Measurements from ENCODE around the gene PHLDB2. TPM values are rescaled to one million over a fixed set of nuclear protein-coding genes. Genes with fewer than 3 reads are reported as not detected.

The PHLDB2 gene
- total RNA-seq, 1 experiment from 2014 or later: 13.2 TPM

GRCh38 chr3:111864821-111865656 is 6.0 kb downstream of the PHLDB2 start:
- Histone ChIP-seq H2BK15ac (ENCODE audit: low read depth, low read length) (no peak overlapping the region), H2BK120ac (ENCODE audit: low read depth, low read length, poor library complexity, severe bottlenecking) (no peak overlapping the region), H3K4ac (ENCODE audit: low read depth, low read length) (no peak overlapping the region), H3K23ac (ENCODE audit: insufficient read length, low read depth, low read length) (no peak overlapping the region), H3K79me2 (ENCODE audit: insufficient read depth, low read length) (peaks cover 3% of the 10 kb centered on the region; the same call in 1 of the 2 replicates), H2BK12ac (ENCODE audit: insufficient read length, low read depth, low read length) (no peak overlapping the region), H3K9ac (ENCODE audit: extremely low read depth, insufficient read length, low read length) (no peak overlapping the region), H3K27ac (ENCODE audit: insufficient read length, low read depth, low read length) (no peak overlapping the region), H3T11ph (ENCODE audit: low read length) (no peak overlapping the region), H2BK5ac (ENCODE audit: insufficient read length, low read length) (no peak overlapping the region), H3K56ac (ENCODE audit: insufficient read length, low read depth, low read length) (no peak overlapping the region), H2AFZ (ENCODE audit: low read length) (no peak overlapping the region), H4K5ac (ENCODE audit: insufficient read length, low read depth, low read length) (no peak overlapping the region), H2BK20ac (ENCODE audit: low read depth, low read length, poor library complexity, severe bottlenecking) (no peak overlapping the region), H3K9me3 (ENCODE audit: control insufficient read depth, low read depth, low read length) (no peaks in the 10 kb centered on the region), H3K4me1 (ENCODE audit: insufficient read depth, low read length) (peaks cover 10% of the 10 kb centered on the region), H4K91ac (ENCODE audit: insufficient read length, low read depth, low read length) (no peak overlapping the region), H4K20me1 (ENCODE audit: control insufficient read depth, insufficient read depth, insufficient read length) (no peaks in the 10 kb centered on the region), H3K79me1 (ENCODE audit: insufficient read depth, low read depth, low read length, poor library complexity, severe bottlenecking) (peaks cover 4% of the 10 kb centered on the region), H3K27me3 (ENCODE audit: insufficient read depth, low read length) (no peaks in the 10 kb centered on the region; the same call in 1 of the 2 replicates), H3K23me2 (ENCODE audit: insufficient read length, low read depth, low read length, poor library complexity, severe bottlenecking) (peaks cover 3% of the 10 kb centered on the region), H3K4me2 (ENCODE audit: insufficient read depth, insufficient read length, low read length) (no peak overlapping the region), H3K18ac (ENCODE audit: insufficient read length, low read depth, low read length) (no peak overlapping the region), H2AK5ac (ENCODE audit: insufficient read length, low read length) (no peak overlapping the region), H3K14ac (ENCODE audit: insufficient read depth, low read length) (no peak overlapping the region), H4K8ac (replicated peaks; ENCODE audit: insufficient read length, low read depth, low read length) (no peak overlapping the region)
- Mint-ChIP-seq H3K4me3 (no peak overlapping the region; a peak in 2 of 5 replicates), H3K9me3 (no peaks in the 10 kb centered on the region), H3K27me3 (ENCODE audit: low read depth) (peaks cover 35% of the 10 kb centered on the region), H3K27ac (no peak overlapping the region; a peak in 1 of 7 replicates), H3K36me3 (ENCODE audit: insufficient read depth in 1 of 3, low read depth in 3 of 3) (no peaks in the 10 kb centered on the region), H3K4me1 (peaks cover 60 to 64% of the 10 kb centered on the region in 2 experiments)
- WGBS (ENCODE audit: extremely low coverage, insufficient read length, low lambda C conversion rate): no CpG with 5 or more reads among the region's 6 CpGs
- DNase-seq: no peak
- TF ChIP-seq CTCF (conservative IDR thresholded peaks at IDR 0.05): peak; percentile 17; the same call in 1 of the 3 replicates

Data from H9 (cell line).